Kidney tubule cell (primary cell): ENCODE results near the gene ARL2.
"Not testable (repeated sequence)": the region's sequence is repeated elsewhere in the genome, so short reads cannot be mapped to it uniquely, and the experiment has no call there.

Experiments used
- DNase-seq: peaks from one replicate; pipeline ENCODE4 v3.0.0-alpha.2; 2018; ENCODE audit warnings: low spot score

The ARL2 gene

DNA sequence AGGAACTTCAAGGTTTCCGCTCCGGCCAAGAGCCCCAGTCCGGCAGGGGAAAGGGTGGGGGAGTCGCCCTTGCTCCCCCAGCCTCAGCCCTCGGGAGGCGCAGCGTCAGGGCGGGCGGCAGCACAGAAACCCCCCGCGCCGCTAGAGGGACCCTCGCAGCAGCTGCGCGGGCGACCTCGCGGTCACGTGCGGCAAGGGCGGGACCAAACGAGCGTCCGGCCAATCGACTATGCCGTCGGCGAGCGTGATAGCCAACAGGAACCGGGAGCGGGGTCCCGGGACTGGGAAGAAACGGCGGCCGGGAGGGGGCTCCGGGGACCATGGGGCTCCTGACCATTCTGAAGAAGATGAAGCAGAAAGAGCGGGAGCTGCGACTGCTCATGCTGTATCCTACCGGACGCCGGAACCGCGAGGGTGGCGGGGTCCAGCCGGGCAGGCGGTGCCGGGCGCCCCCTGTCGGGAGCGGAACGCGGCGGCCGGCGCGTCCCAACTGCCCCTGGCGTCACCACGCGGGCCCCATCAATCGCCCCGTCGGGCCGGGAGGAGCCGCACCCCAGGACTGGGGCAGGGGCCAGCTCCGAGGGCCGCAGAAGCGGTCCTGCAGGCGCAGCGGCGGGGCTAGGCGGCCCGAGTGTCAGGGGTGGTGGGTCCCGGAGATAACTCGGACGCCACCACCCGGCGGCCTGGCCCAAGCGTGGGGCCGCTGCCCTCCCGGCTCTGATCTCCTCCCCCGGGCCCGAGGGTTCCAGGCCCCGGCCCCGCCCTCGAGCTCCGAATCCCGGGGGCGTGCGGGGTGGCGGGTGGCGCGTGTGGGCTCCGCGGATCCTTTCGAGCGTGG is at the start of gene ARL2:
TSS of gene ARL2 (plus strand) at position 273 of the 838 bp plus-strand sequence. CDS start at position 321, 48 bp downstream.
- peak; percentile 86 for DNase-seq

DNA sequence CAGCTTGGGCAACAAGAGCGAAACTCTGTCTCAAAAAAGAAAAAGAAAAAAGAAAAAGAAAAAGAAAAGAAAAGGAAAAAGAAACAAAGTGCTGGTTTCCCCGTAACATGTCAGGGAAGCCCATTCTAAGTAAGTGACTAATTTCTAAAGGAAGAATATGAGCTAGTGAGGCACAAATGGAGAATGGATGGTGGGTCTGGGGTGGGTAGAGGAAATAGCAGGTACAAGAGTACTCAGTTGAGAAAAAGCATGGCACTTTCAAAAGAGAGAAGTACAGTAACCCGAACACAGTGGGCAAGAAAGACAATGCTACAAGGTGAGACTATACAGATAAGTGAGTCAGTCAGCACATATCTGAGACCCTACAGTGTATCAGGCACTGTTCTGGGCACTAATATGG is 46.6 kb upstream of the ARL2 start:
- DNase-seq: no peak

DNA sequence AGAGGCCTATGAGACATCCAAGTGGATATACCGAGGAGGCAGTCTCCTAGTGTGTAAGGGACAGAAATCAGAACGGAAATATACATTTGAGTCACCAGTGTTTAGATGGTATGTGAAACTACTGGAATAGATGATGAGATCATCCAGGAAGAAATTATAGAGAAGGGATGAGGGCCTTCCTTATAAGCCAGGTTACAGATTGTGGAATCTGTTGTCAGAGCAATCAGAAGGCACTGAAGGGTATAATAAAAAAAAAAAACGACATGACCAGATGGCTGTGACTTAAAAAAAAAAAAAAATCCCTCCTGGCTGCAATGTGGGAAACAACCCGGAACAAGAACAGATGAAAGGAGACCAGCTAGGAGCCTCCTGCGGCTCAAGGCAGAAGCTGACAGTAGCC is 44.8 kb upstream of the ARL2 start:
- peak; percentile 90 for DNase-seq

DNA sequence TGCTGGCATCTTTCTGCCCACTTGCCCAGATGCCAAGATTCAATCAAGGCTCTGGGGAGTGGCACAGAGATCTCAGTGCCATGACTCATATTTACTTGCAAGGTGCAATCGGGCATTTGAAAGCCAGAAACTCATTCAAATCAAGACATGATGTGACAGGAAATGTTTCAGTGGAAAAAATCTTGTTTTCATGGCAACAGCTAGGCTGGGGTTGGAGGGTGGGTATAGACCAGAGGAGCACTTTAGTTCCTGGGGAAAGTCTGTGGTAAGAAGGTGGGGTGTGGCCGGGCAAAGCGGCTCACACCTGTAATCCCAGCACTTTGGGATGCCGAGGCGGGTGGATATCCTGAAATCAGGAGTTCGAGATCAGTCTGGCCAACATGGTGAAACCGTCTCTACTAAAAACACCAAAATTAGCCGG is 43.2 kb upstream of the ARL2 start:
- DNase-seq: peak; percentile 90

DNA sequence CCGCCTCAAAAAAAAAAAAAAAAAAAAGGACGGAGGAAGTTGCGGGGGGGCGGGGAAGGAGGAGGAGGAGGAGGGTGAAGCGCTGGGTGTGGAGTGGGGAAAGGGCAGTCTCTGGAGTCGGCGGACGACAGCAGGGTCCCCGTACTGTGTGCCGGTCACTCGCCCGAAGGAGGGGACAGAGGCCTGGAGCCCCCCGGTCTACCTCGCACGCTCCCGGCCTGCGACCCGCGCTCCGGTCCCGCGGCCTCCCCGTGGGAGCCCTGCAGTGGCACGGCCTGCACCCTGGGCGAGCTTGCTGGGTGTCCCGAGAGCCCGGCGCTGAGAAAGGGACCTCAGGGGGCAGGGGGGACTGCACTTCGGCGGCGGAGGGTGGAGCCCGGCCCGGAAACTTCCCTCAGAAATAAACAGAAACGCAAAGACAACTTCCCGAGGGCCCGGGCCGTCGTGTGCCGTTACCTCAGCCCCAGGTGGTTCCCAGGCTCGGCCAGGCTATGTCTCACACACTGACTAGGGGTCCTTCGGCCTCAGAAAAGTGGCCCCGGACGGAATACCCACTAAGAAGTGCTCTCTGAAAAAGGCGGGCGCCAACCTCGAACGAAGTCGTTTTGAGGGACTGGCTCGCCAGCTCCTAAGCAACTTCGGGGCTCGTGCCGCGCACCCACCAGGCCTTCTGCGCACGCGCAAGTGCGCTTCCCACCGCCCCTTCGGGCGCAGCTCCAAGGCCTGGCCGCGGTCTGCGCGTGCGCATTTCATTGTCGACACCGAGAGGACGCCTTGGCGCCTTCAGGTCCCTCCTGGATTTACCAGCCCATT is 42.3 kb upstream of the ARL2 start, which contains the start of gene MAJIN:
TSS of gene MAJIN (minus strand) at position 688 of the 813 bp plus-strand sequence. CDS start 12,703 bp downstream, outside the sequence.
- DNase-seq: peak; percentile 89

DNA sequence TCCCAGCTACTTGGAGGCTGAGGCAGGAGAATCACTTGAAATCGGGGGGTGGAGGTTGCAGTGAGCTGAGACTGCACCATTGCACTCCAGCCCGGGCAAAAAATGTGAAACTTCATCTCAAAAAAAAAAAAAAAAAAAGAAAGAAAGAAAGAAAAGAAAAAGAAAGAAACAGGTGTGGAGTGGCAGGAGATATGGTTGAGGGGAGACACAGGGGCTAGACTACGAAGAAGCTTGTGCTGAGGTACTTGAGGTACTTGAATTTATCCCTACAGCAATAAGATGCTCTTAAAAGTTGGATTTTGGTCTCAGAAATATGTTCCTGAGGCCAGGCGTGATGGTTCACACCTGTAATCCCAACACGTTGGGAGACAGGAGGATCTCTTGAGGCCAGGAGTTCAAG is 39.8 kb upstream of the ARL2 start:
- no peak for DNase-seq

DNA sequence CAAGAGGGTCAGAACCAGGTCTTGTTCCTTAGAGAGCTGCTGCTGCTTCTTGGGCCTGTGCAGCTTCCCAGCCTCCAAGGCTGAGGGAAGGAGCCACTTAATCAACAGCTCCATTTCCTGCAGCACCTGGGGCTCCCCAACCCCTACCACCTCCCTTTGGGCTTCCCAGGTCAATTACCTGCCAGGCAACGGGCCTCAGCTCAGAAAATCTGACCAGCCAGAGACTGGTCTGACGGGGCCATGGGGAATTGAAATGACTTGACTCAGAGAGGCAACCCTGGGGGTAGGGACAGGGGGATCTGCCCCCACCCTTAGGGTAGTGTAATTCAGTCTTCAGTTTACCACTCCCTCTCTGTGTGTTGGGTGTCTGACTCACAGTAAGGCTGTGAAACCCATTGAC is 37.3 kb upstream of the ARL2 start:
- no peak for DNase-seq

DNA sequence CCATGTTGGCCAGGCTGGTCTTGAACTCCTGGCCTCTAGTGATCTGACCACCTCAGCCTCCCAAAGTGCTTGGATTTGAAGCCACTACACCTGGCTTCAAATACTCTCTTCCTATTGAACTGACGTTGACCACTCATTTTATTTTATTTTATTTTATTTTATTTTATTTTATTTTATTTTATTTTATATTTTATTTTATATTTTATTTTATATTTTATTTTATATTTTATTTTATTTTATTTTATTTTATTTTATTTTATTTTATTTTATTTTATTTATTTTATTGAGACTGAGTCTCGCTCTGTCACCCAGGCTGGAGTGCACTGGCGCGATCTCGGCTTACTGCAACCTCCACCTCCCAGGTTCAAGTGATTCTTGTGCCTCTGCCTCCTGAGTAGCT is 30.6 kb upstream of the ARL2 start:
- not testable (repeated sequence) for DNase-seq

DNA sequence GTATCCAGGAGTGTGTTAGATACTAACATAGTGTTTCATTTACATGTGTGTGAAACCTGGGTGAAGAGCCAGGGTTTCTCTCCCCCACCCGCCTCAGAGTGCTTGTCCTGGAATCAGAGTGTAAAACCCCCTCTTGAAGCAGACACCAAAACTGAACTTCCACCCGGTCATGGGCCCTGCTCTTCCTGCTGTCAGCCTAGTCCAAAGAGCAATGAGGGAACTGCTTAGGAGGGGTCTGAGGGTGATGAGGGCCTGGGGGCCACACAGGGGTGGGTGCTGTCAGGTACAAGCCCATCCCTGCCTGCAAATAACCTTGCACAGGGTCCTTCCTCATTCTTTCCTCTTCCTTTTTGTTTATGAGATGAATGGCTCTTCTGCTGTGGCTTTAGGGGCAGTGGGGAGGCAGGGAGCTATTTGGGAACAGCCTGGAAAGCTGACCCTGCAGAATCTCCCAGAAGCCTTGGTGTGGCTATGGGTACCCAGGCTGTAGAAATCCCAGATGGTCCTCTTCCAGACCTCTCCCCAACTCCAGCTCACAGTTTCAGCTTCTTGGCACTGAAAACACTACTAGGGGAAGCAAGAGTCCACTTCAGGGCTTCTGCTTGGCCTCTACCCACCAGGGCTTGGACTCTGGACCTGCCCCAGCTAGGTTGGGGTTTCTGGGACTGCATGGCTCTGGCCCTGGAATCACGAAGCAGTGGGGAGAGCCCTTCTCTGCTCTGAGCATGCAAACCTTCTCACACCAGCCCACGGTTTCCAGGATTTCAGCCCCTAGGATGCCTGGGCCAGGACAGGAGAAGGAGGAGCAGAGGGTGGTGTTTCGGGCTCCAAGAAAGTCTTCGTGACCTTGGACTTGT is 25.7 kb upstream of the ARL2 start:
- no peak for DNase-seq

DNA sequence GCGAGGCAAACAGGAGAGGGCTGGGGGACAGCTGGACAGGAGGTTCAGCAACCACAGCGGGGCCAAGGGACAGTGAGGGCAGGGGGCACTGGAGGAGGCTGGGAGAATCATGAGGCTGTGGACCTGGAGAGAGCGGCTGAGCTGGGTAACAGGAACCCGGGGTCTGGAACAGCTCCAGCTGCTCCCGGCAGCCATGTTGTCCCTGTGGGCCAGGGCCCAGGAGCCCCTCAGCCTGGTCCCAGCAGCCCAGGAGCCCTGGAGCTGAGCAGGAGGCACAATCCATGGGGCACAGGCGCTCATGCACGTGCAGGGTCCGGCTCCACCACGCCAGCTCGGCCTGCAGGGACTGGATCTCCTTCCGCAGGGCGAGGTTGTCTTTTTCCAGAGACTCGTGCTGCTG is 24.5 kb upstream of the ARL2 start:
- DNase-seq: no peak

DNA sequence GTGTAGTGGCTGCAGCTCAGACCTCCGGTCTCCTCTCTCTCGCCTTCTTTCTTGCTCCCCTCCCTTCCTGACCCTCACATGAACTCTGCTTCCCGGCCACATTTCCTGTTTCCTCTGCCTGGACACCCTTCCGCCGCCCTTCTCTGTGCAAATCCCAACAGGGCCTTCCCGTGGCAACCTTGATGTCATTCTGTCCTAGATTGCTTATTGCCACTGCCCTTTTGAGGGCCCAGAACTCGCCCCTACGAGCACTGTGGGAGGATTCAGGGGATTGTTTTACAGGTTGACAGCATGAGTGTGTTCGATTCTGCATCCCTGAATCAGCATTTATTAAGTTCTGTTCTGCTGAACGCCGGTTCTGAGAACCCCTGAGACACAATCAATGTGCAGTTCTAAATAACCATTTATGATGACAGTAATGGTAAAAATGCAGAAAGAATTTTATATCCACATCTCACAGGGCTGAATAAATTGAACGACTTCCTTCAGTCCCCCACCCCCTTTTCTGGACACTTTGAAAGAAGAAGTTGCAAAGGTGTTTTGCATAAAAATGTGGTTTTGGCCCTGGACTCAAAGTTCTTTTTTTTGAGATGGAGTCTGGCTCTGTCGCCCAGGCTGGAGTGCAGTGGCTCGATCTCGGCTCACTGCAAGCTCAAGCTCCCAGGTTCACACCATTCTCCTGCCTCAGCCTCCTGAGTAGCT is 23.6 kb upstream of the ARL2 start:
- DNase-seq: no peak

DNA sequence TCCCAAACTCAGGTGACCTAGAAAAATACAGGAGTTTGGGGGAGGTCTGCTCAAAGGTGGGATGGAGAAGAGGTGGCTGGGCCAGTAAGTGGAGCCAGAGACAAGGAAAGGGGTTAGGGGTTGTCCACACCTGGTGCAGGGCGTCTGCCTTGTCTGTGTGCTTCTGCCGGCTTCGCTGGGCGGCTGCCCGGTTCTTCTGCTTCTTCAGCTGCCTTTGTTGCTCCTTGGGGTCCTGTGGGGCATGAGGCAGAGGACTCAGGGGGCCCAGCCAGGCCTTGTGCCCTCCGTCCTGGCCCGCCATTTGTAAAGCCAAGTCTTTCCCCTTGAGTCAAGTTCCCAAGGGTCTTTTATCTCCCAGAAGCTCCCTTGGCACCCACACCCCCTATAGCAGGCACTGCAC is 19.6 kb upstream of the ARL2 start:
- DNase-seq: no peak

DNA sequence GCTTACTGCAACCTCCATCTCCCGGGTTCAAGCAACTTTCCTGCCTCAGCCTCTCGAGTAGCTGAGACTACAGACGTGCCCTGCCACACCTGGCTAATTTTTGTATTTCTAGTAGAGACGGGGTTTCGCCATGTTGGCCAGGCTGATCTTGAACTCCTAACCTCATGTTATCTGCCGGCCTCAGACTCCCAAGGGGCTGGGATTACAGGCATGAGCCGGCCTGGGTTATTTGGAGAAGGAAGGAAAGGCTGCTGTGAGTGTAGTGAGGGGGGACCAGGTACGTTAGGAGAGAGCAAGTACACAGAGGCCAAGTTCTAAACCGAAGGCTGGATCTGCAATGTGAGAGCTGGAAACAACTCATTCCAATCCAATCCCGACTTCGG is 17.6 kb upstream of the ARL2 start:
- no peak for DNase-seq

DNA sequence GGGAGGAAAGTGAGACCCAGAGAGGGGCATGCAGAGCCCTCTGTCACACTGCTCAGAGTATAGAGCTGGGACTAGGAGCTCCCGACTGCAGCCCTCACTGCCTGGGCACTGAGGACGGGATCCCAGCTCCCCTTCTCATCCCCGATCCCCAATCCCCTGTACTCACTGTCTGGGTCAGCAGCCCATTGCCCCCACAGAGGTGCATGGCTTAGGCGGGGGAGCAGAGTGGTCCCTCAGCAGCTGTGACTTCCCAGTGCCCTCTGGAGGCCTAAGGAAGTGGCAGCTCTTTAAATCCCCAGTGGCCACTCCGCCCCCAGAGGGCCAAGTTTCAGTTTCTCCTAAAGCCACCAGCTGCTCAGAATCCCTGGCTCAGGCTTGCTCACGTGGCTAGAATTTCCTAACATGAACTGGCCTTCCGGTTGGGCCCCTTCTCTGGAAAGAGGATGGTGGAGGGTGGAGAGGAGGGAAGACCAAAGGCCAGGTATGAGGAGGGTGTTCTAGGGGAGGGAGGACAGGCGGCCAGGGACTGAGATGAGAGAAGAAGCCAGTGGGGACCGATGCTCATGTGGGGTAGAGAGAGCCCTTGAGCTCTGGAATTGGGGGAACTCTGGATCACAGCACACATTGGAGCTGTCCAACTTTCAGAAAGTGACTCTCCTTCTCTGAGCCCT is 17.1 kb upstream of the ARL2 start, which contains the start of gene BATF2:
TSS of gene BATF2 (minus strand) at position 262 of the 671 bp plus-strand sequence. CDS start at position 205, 57 bp downstream.
- DNase-seq: peak; percentile 82

DNA sequence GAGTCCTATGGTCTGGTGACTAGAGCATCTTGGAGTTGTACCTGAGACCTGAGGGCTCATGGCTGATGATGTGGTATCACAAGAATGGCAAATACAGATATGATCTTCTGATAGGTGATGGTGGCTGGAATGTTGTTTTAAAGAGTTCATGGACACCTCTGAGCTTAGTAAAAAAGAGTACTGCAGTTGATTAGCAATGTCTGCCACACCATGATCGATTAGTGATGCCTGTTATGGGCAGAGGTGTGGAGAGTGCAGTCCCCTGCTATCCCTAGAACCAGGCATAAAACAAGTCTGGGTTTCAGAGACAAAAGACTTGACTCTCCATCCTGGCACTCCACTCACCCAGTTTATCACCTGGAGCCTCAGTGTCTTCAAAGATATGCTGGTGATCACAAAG is 15.8 kb upstream of the ARL2 start:
- peak; percentile 42 for DNase-seq

DNA sequence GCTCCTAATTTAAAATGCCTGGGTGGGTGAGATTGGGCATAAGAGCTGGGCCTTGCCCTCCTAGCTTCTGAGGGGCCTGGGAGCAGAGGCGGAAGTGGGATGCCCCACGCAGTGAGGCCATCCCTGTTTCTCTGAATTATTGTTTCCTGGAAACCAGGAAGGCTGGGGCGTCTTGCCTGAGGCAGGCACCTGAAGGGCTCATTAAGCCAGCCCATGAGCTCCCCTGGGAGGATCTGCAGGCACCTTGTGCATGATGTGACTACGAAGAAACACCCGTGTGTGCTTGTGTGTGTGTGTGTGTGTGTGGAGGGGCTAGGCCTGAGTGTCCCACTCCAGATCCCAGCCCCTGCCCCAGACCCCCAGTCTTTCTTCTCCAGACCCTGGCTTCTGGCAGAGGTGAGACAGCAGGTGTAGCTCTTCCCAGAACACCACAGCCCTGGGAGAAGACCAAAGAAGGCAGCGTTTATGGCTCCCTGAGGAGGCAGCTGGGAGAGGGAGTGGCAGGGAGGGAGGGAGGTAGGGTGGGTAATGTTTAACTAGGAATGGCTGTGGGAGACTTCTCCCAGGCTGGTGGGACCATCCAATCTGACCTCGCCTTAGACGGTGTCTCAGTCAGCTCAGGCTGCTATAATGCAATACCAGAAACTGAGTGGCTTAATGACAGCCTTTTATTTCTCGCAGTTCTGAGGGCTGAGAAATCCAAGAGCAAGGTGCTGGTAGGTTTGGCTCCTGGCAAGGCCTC is 15.1 kb upstream of the ARL2 start:
- DNase-seq: peak; percentile 70

DNA sequence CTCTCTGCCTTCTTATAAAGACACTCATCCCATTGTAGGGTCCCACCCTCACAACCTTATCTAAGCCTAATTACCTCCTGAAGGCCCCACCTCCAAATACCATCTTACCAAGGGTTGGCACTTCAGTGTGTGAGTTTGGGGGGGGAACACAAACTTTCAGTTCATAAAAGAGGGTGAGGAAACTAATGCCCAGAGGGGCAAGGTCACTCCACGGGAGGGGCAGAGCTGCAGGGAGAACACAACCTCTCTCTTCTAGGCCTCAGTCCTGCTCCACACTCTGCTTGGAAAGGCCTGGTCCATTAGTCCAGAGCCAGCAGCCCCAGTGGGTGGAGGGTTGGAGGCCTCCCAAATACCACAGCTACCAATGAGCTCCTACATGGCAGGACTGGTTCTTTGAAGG is 14.5 kb upstream of the ARL2 start:
- no peak for DNase-seq

DNA sequence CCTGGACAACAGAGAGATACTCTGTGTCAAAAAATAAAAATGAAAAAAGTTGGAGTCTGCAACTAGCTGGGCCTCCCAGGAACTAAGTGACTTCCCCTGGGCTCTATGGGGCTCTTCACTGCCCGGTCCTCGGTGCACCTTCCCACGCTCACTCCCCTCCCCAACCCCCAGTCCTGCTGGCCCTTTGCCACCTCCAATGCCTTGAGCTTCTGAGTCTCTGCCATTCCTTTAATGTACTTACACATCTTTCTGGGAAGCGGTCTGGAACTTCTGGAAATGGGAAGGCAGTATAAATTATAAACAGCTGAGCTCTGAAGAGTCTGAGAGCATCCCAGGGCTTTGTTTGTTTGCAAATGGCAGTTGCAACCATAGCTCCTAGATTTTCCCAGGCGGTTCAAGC is 11.3 kb upstream of the ARL2 start:
- no peak for DNase-seq

DNA sequence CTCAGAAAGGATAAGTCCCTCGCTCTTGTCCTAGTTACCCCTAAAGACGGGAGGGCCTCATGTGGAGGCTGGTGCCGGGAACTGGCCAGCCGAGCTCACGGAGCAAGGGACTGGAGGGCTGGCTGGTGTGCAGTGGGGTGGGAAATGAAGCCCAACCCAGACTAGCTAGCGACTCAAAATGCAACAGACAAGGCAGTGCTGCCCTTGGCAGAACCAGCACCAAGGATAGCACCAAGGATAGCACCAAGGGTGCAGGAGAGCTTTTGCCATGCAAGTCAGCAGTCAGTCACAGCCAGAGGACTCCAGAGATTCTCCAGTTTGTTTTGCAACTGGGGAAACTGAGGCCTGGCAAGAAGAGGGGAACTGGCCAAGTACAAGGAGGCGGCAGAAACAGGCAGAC is 10.7 kb upstream of the ARL2 start:
- peak; percentile 18 for DNase-seq

DNA sequence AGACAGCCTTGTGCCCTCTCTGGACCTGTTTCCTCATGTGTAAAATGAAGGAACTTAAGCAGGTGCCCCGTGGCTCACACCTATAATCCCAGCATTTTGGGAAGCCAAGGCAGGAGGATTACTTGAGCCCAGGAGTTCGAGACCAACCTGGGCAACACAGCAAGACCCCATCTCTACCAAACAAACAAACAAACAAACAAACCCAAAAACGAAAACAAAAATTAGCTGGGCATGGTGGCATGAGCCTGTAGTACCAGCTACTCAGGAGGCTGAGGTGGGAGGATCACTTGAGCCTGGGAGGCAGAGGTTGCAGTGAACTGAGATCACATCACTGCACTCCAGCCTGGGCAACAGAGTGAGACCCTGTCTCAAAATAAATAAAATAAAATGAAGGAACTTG is 10.0 kb upstream of the ARL2 start:
- DNase-seq: not testable (repeated sequence)
